Erythroblast (primary cell): Measurements from ENCODE around the gene ARHGEF10L.

Source experiments
- GATA1 ChIP-seq: IDR thresholded peaks from 2 replicates; pipeline ENCODE4 v1.6.1; 2011; ENCODE audit warnings: low read depth, mild to moderate bottlenecking, control low read depth, low read length, moderate library complexity
- POLR2A ChIP-seq: IDR thresholded peaks from 2 replicates; pipeline ENCODE4 v1.6.1; 2011; ENCODE audit warnings: mild to moderate bottlenecking, low read length

DNA sequence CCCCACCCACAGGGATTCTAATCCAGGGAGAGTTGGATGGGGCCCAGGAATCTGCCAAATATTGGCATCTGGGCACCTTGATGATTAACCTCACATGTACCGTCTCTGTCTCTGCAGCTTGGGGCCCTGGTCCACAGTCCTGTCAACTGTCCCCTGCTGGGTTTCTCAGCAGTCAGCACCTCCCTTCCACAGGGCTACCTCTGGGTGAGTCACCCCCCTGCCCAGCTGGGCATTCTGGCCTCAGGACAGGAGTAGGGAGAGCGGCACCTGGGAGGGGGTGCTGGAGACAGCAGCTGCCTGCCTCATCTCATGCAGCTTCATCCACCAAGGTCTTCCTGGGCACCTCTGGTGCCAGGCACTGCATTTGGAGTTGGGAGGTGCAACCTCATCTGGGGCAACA lies 115.0 kb downstream of the ARHGEF10L start:
- TF ChIP-seq POLR2A = no peak
- TF ChIP-seq GATA1 = no peak
